ENCODE measurements around the gene CYSLTR2.
"Not testable (repeated sequence)": the region's sequence is repeated elsewhere in the genome, so short reads cannot be mapped to it uniquely, and the experiment has no call there.

CYSLTR2 gene

GRCh38 chr13:48643159-48643558 is 10.6 kb upstream of the CYSLTR2 start:
- intact Hi-C loops (cut with DNase I): no loop called here

GRCh38 chr13:48644141-48644540 is 9.6 kb upstream of the CYSLTR2 start:
- no peak for DNase-seq
- intact Hi-C loops (cut with DNase I): no loop called here

More at GRCh38 chr13:48643159-48643558, 10.6 kb upstream of the CYSLTR2 start:
- peak in 1 of 42 donors; percentile 6 for DNase-seq

- DNase-seq: no peak
- intact Hi-C loops (cut with DNase I): no loop called here
Observed at GRCh38 chr13:48644951-48645350, 8.8 kb upstream of the CYSLTR2 start.

GRCh38 chr13:48645845-48646244 is 7.9 kb upstream of the CYSLTR2 start:
- no peak for DNase-seq

GRCh38 chr13:48646791-48647190 is 6.9 kb upstream of the CYSLTR2 start:
- intact Hi-C loops (cut with DNase I): no loop called here
- no peak for DNase-seq

More at GRCh38 chr13:48645845-48646244, 7.9 kb upstream of the CYSLTR2 start:
- intact Hi-C loops (cut with DNase I): no loop called here

- peak in 1 of 42 donors; percentile 3 for DNase-seq
- intact Hi-C loops (cut with DNase I): no loop called here
Observed at GRCh38 chr13:48647625-48648024, 6.1 kb upstream of the CYSLTR2 start.

- DNase-seq: no peak
- intact Hi-C loops (cut with DNase I): no loop called here
Observed at GRCh38 chr13:48648446-48648845, 5.3 kb upstream of the CYSLTR2 start.

- intact Hi-C loops (cut with DNase I): no loop called here
- no peak for DNase-seq
Observed at GRCh38 chr13:48652851-48653471, 768 bp upstream of the CYSLTR2 start.

- intact Hi-C loops (cut with DNase I): no loop called here
- DNase-seq: no peak
Observed at GRCh38 chr13:48654511-48654910, 782 bp downstream of the CYSLTR2 start.

- intact Hi-C loops (cut with DNase I): no loop called here
- no peak for DNase-seq
Observed at GRCh38 chr13:48655291-48655690, 1.6 kb downstream of the CYSLTR2 start.

- no peak for DNase-seq
- intact Hi-C loops (cut with DNase I): no loop called here
Observed at GRCh38 chr13:48656608-48657007, 2.9 kb downstream of the CYSLTR2 start.

- intact Hi-C loops (cut with DNase I): no loop called here
- DNase-seq: peak in 9 of 42 donors; percentile 3 to 48 (median 19)
Observed at GRCh38 chr13:48660361-48661076, 6.8 kb downstream of the CYSLTR2 start.

- intact Hi-C loops (cut with DNase I): no loop called here
- DNase-seq: no peak
Observed at GRCh38 chr13:48661107-48661506, 7.4 kb downstream of the CYSLTR2 start.

- intact Hi-C loops (cut with DNase I): no loop called here
Observed at GRCh38 chr13:48662226-48662625, 8.5 kb downstream of the CYSLTR2 start.

GRCh38 chr13:48667136-48667535 is 13.4 kb downstream of the CYSLTR2 start:
- no peak for DNase-seq
- intact Hi-C loops (cut with DNase I): no loop called here

More at GRCh38 chr13:48662226-48662625, 8.5 kb downstream of the CYSLTR2 start:
- no peak for DNase-seq

GRCh38 chr13:48671421-48671820 is 17.7 kb downstream of the CYSLTR2 start:
- intact Hi-C loops (cut with DNase I); DNase-seq: not testable (repeated sequence)

GRCh38 chr13:48675247-48675646 is 21.5 kb downstream of the CYSLTR2 start:
- intact Hi-C loops (cut with DNase I): no loop called here
- no peak for DNase-seq

- intact Hi-C loops (cut with DNase I): no loop called here
- no peak for DNase-seq
Observed at GRCh38 chr13:48678316-48678715, 24.6 kb downstream of the CYSLTR2 start.

- intact Hi-C loops (cut with DNase I): no loop called here
- DNase-seq: no peak
Observed at GRCh38 chr13:48679941-48680680, 26.4 kb downstream of the CYSLTR2 start.

- intact Hi-C loops (cut with DNase I): no loop called here
- peak in 1 of 42 donors; percentile 2 for DNase-seq
Observed at GRCh38 chr13:48680756-48681392, 27.1 kb downstream of the CYSLTR2 start.

Data from head of caudate nucleus (tissue), 42 donors.